A549 (cell line): ENCODE data around the gene RXRA. TPM values are rescaled to one million over a fixed set of nuclear protein-coding genes. Genes with fewer than 3 reads are reported as not detected.

ENCODE experiments used
- ATAC-seq, 2 experiments: fragments of 200-7000 bp in 1 of 2; fragments of >200 bp in 1 of 2; cut with Nextera tagmentation in 1 of 2; cut with Tn5 transposase in 1 of 2; 3 replicates each; pipeline versions ENCODE4 v1.8.0 to v1.9.1; 2018 to 2020; ENCODE audit warnings: mild to moderate bottlenecking in 1 of 2, moderate library complexity in 1 of 2
- CTCF ChIA-PET: fragments of 300-600 bp; sonication (Branson Sonifier 250); formaldehyde crosslinking; extraction: SDS; loops from one replicate; lab custom pipeline; 2021; ENCODE audit warnings: antibody characterized with exemption, inconsistent platforms; lab: Yijun Ruan, JAX
- POLR2A ChIA-PET: fragments of 350-600 bp; formaldehyde crosslinking; extraction: SDS; loops from one replicate; lab custom pipeline; 2021; ENCODE audit warnings: antibody characterized with exemption, inconsistent platforms; lab: Yijun Ruan, JAX
- DNase-seq, 2 experiments: peaks; one replicate each; pipeline versions ENCODE4 v3.0.0 to v3.0.0-alpha.2; 2011 to 2016; ENCODE audit warnings: low read depth in 1 of 2, low spot score in 1 of 2
- FAIRE-seq: peaks from 2 replicates; lab custom pipeline; 2011; peaks lifted over from hg19 to GRCh38; lab: Jason Lieb, UNC
- H3K27ac ChIP-seq, 2 experiments: fragments of >200 bp; sonication (Bioruptor Twin); formaldehyde crosslinking; 3 replicates each; pipeline ENCODE4 v1.5.1; 2016 to 2017
- H3K4me1 ChIP-seq: fragments of >200 bp; sonication (Bioruptor Twin); formaldehyde crosslinking; 3 replicates; pipeline ENCODE4 v1.6.1; 2016
- H3K4me2 ChIP-seq: fragments of >200 bp; sonication (Bioruptor Twin); formaldehyde crosslinking; 3 replicates; pipeline ENCODE4 v1.6.1; 2016
- H3K4me3 ChIP-seq: fragments of >200 bp; sonication (Bioruptor Twin); formaldehyde crosslinking; 3 replicates; pipeline ENCODE4 v1.5.1; 2016
- H3K9me3 ChIP-seq: fragments of >200 bp; sonication (Bioruptor Twin); formaldehyde crosslinking; 3 replicates; pipeline ENCODE4 v1.6.1; 2016
- BHLHE40 ChIP-seq: IDR thresholded peaks from 2 replicates; pipeline ENCODE4 v1.6.1; 2012; ENCODE audit warnings: low read depth, low read length, inconsistent platforms
- CBX8 ChIP-seq: fragments of 200-600 bp; sonication (generic); IDR thresholded peaks from 2 replicates; pipeline ENCODE4 v1.6.1; 2016
- CTCF ChIP-seq: fragments of >200 bp; sonication (Bioruptor Twin); formaldehyde crosslinking; IDR thresholded peaks from 3 replicates; pipeline ENCODE4 v1.5.1; 2016
- E2F6 ChIP-seq: IDR thresholded peaks from 2 replicates; pipeline ENCODE4 v1.6.1; 2012; ENCODE audit warnings: low read depth, borderline replicate concordance
- EHF ChIP-seq: fragments of 250-450 bp; sonication (Bioruptor Pico); IDR thresholded peaks from 2 replicates; pipeline ENCODE4 v1.5.0; 2020; ENCODE audit warnings: mild to moderate bottlenecking
- ESRRA ChIP-seq: fragments of 150-350 bp; IDR thresholded peaks from 2 replicates; pipeline ENCODE4 v1.6.1; 2014; ENCODE audit warnings: mild to moderate bottlenecking, low read length, borderline replicate concordance
- FOXS1 ChIP-seq: fragments of 250-450 bp; sonication (Bioruptor Pico); IDR thresholded peaks from 2 replicates; pipeline ENCODE4 v1.5.0; 2020; ENCODE audit warnings: mild to moderate bottlenecking, moderate library complexity
- GATA3 ChIP-seq: IDR thresholded peaks from 2 replicates; pipeline ENCODE4 v1.6.1; 2012; ENCODE audit warnings: borderline replicate concordance
- HDAC2 ChIP-seq: fragments of 200-600 bp; sonication (generic); IDR thresholded peaks from 2 replicates; pipeline ENCODE4 v1.6.1; 2016
- HES2 ChIP-seq: fragments of >200 bp; sonication (Bioruptor Twin); formaldehyde crosslinking; IDR thresholded peaks from 2 replicates; pipeline ENCODE4 v1.6.1; 2016
- HEYL ChIP-seq: fragments of 250-450 bp; sonication (Bioruptor Pico); IDR thresholded peaks from 2 replicates; pipeline ENCODE4 v1.8.0; 2021; ENCODE audit warnings: mild to moderate bottlenecking, moderate library complexity
- HOXA7 ChIP-seq: fragments of 250-450 bp; sonication (Bioruptor Pico); IDR thresholded peaks from 2 replicates; pipeline ENCODE4 v1.5.0; 2020; ENCODE audit warnings: mild to moderate bottlenecking, moderate library complexity
- HOXB13 ChIP-seq: fragments of 250-450 bp; sonication (Bioruptor Pico); IDR thresholded peaks from 2 replicates; pipeline ENCODE4 v1.5.0; 2020; ENCODE audit warnings: low read depth, mild to moderate bottlenecking, moderate library complexity
- HOXB5 ChIP-seq: fragments of 250-450 bp; sonication (Bioruptor Pico); IDR thresholded peaks from 2 replicates; pipeline ENCODE4 v1.5.0; 2020; ENCODE audit warnings: mild to moderate bottlenecking, moderate library complexity
- JUN ChIP-seq, 2 experiments: fragments of >200 bp; sonication (Bioruptor Twin); formaldehyde crosslinking; IDR thresholded peaks; 2 replicates in 1 of 2; 3 replicates in 1 of 2; pipeline ENCODE4 v1.6.1; 2016 to 2017
- KDM1A ChIP-seq: fragments of 200-600 bp; sonication (generic); IDR thresholded peaks from 2 replicates; pipeline ENCODE4 v1.6.1; 2016; ENCODE audit warnings: low read depth, mild to moderate bottlenecking
- MAX ChIP-seq: IDR thresholded peaks from 2 replicates; pipeline ENCODE4 v1.6.1; 2012
- NR3C1 ChIP-seq: fragments of >200 bp; sonication (Bioruptor Twin); formaldehyde crosslinking; IDR thresholded peaks from 3 replicates; pipeline ENCODE4 v1.6.1; 2017
- PHF8 ChIP-seq: fragments of 200-600 bp; sonication (generic); IDR thresholded peaks from 2 replicates; pipeline ENCODE4 v1.6.1; 2016; ENCODE audit warnings: low read depth, mild to moderate bottlenecking, antibody characterized with exemption, moderate library complexity, borderline replicate concordance
- REST ChIP-seq: fragments of 200-600 bp; sonication (generic); IDR thresholded peaks from 2 replicates; pipeline ENCODE4 v1.6.1; 2016; ENCODE audit warnings: antibody characterized with exemption, mild to moderate bottlenecking, moderate library complexity
- RNF2 ChIP-seq: fragments of 200-600 bp; sonication (generic); IDR thresholded peaks from 2 replicates; pipeline ENCODE4 v1.6.1; 2016; ENCODE audit warnings: low read depth, mild to moderate bottlenecking, antibody characterized with exemption, moderate library complexity, borderline replicate concordance
- SREBF2 ChIP-seq: fragments of 450-650 bp; IDR thresholded peaks from 2 replicates; pipeline ENCODE4 v1.6.1; 2014; ENCODE audit warnings: mild to moderate bottlenecking, moderate library complexity
- TFCP2L1 ChIP-seq: fragments of 250-450 bp; sonication (Bioruptor Pico); IDR thresholded peaks from 2 replicates; pipeline ENCODE4 v1.5.0; 2021; ENCODE audit warnings: mild to moderate bottlenecking
- ZC3H11A ChIP-seq: fragments of 450-650 bp; IDR thresholded peaks from 2 replicates; pipeline ENCODE4 v1.6.1; 2014; ENCODE audit warnings: antibody characterized with exemption, mild to moderate bottlenecking
- ZNF302 ChIP-seq: fragments of 250-450 bp; sonication (Bioruptor Pico); IDR thresholded peaks from 2 replicates; pipeline ENCODE4 v1.9.0; 2021; ENCODE audit warnings: inconsistent platforms, mild to moderate bottlenecking, moderate library complexity
- WGBS: methylation state at CpG from one replicate; pipeline ENCODE4 v1.1.6; 2017; ENCODE audit errors: missing lambda C conversion rate; 5-methylcytosine and 5-hydroxymethylcytosine counted together
- polyA plus RNA-seq, 4 experiments: library from polyadenylated mRNA; depleted of rRNA in 3 of 4; stranded (reverse); fragments of >200 nt; fragmentation: RNase III in 1 of 4; extraction: RNeasy Plus Mini Kit Qiagen cat#74134 plus additional on column Dnase treatment in 1 of 4; gene quantifications; 2 replicates in 3 of 4; 3 replicates in 1 of 4; pipeline ENCODE4 v1.2.3, GENCODE V29; 2011 to 2017

Gene RXRA
- polyA plus RNA-seq, 2 of the 4 experiments (the other 2 are of a cell fraction) = 6.6 to 23.9 TPM

- Histone ChIP-seq H3K9me3 (no peaks in the 10 kb centered on the region), H3K4me3 (no peak overlapping the region), H3K4me1 (peaks cover 21% of the 10 kb centered on the region), H3K4me2 (no peak overlapping the region), H3K27ac (peak overlapping the region in 1 of 2 experiments; percentile 25; a peak in 1 of 6 replicates)
- POLR2A ChIA-PET = no interaction called here
- CTCF ChIA-PET = interaction anchor here (0.6 to 2.8 kb wide), 7 partner anchors 8 to 635 kb away, joined by 3 to 13 read pairs (median 4); no protein-coding TSS in a partner anchor
- DNase-seq (no peak), FAIRE-seq (no peak), ATAC-seq (no peak)
- TF ChIP-seq E2F6 (no peak), KDM1A (no peak), HEYL (CRISPR knock-in tag) (no peak), MAX (no peak), HDAC2 (no peak), JUN (IDR thresholded peaks at IDR 0.05) (no peak), FOXS1 (CRISPR knock-in tag) (no peak), CTCF (no peak), SREBF2 (no peak), RNF2 (no peak), PHF8 (no peak), HOXA7 (CRISPR knock-in tag) (no peak), HES2 (no peak), HOXB5 (CRISPR knock-in tag) (no peak)
- TF ChIP-seq, all 56 proteins: peak for 0
- WGBS = 91% methylated on average over 21 of the region's 35 CpGs
Measured at GRCh38 chr9:134391319-134392231, 65.3 kb downstream of the RXRA start.

- H3K4me3 ChIP-seq = no peak overlapping the region
- no peak overlapping the region for H3K4me2 ChIP-seq
- ChIA-PET CTCF (interaction anchor here (0.6 to 2.8 kb wide), 7 partner anchors 9 to 398 kb away, joined by 3 to 13 read pairs (median 3); no protein-coding TSS in a partner anchor), POLR2A (interaction anchor here (0.6 kb wide), 1 partner anchor 232 kb away, joined by 4 read pairs; no protein-coding TSS in a partner anchor)
- DNase-seq (no peak), FAIRE-seq (no peak), ATAC-seq (no peak)
- 94% methylated on average over 12 of the region's 12 CpGs for WGBS
- H3K9me3 ChIP-seq = no peaks in the 10 kb centered on the region
- H3K4me1 ChIP-seq = peaks cover 10% of the 10 kb centered on the region
- no peak overlapping the region for H3K27ac ChIP-seq
- no peak for TF ChIP-seq ZC3H11A
- TF ChIP-seq TFCP2L1 (CRISPR knock-in tag) = no peak
- TF ChIP-seq REST = no peak
- TF ChIP-seq JUN (IDR thresholded peaks at IDR 0.05) = no peak
- TF ChIP-seq ESRRA = no peak
- no peak for TF ChIP-seq ZNF302
- TF ChIP-seq GATA3 = no peak
- TF ChIP-seq NR3C1 = no peak
- no peak for TF ChIP-seq HOXB5 (CRISPR knock-in tag)
- no peak for TF ChIP-seq CBX8
- TF ChIP-seq BHLHE40 = no peak
- no peak for TF ChIP-seq RNF2
- no peak for TF ChIP-seq EHF (CRISPR knock-in tag)
- TF ChIP-seq HOXB13 = no peak
Measured at GRCh38 chr9:134392900-134393299, 66.6 kb downstream of the RXRA start.
